Rectal smooth muscle tissue (tissue), 1 donor: ENCODE measurements around the gene MAP4K1.

Experiments
- H3K27ac ChIP-seq: one replicate; pipeline ENCODE4 v1.7.0; 2013; ENCODE audit warnings: low read depth, low read length, inconsistent platforms
- H3K27me3 ChIP-seq: one replicate; pipeline ENCODE4 v1.7.0; 2013; ENCODE audit warnings: low read length; ENCODE audit not compliant: control insufficient read depth, insufficient read depth
- H3K36me3 ChIP-seq: one replicate; pipeline ENCODE4 v1.7.0; 2013; ENCODE audit warnings: low read length; ENCODE audit not compliant: control insufficient read depth, insufficient read depth
- H3K4me1 ChIP-seq: one replicate; pipeline ENCODE4 v1.7.0; 2013; ENCODE audit warnings: low read length; ENCODE audit not compliant: control insufficient read depth, insufficient read depth
- H3K4me3 ChIP-seq: one replicate; pipeline ENCODE4 v1.7.0; 2013; ENCODE audit warnings: low read length
- H3K9ac ChIP-seq: one replicate; pipeline ENCODE4 v1.7.0; 2013; ENCODE audit warnings: low read length

The MAP4K1 gene

DNA sequence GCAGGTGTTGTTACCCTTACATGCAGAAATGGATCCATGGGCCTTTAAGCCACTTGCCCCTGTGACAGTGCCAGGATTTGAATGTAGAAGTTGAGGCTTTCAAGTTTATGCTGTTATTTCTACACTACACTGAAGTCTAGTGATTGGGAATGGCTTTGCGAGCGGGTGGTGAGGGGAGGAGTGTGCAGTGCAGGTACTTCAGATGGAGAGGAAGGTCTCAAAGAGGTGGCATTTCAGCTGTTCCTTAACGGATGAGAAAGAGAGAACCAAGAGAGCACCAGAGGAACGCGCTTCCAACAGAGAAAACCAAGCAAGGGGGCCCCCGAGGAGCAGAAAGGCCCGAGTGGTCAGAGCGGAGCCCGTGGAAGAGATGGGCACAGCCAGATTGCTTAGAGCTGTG lies 43.0 kb upstream of the MAP4K1 start:
- H3K36me3 ChIP-seq = no peaks in the 10 kb centered on the region
- H3K27ac ChIP-seq = peak overlapping the region; percentile 31
- H3K9ac ChIP-seq = no peak overlapping the region
- H3K4me3 ChIP-seq = no peak overlapping the region
- peaks cover 54% of the 10 kb centered on the region for H3K4me1 ChIP-seq
- no peaks in the 10 kb centered on the region for H3K27me3 ChIP-seq

DNA sequence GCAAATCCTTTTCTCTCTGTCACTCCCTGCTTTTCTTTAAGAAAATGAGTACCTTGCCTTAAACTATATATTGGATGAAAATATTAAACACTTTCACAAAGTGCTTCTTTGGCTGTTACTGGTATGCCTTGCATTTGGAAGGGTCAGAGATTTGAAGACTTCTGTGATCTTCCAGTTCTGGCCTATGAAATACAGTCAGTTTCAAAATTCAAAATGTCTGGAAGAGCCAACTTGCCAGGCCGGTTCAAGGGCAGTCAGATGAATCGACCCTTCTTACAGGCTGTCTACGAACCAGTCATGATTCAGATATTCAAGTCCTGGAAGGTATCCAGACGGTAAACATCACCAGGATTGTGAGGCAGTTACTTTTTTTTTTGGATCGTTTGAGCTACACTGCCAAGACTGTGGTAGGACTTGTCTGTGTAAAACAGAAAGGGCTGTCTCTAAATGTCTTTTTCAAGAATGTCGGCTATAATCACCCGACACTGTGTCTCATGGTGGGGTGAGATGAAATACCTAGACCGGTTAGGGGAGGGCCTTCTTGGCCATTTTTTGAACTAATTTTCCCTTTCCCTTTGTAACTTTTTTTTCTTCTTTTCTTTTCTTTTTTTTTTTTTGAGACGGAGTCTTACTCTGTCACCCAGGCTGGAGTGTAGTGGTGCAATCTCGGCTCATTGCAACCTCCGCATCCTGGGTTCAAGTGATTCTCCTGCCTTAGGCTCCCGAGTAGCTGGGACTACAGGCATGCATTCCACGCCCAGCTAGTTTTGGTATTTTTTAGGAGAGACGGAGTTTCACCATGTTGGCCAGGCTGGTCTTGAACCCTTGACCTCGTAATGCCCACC lies 40.9 kb upstream of the MAP4K1 start:
- Histone ChIP-seq H3K36me3 (no peaks in the 10 kb centered on the region), H3K4me1 (peaks cover 54% of the 10 kb centered on the region), H3K27ac (peak overlapping the region; percentile 79), H3K4me3 (peak overlapping the region; percentile 28), H3K9ac (no peak overlapping the region), H3K27me3 (no peaks in the 10 kb centered on the region)

DNA sequence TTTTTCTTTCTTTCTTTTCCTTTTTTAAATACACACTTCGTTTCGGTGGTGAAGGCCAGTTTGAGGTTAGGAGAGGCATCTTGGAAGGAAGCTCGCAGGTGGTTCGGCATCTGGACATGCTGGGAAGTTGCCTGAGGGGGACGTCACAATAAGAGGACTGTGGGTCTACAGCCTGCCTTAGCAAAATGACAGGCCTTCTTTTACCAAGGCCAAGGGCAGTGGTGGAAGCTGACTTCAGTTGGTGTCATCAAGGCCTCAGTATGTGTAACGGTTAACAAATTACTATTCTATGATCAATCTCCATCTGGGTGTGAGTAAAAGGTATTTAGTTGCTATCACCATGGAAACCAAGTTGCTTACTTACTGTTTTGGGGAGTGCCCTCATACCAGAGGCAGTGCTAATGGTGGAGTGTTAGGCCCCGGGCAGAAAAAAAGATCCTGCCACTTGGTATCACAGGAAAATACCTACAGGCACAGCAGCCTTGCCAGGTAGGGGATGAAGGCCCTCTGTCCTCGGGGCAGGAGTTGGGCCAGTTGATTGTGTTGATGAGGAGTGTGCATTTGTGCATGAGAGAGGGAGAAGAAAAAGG lies 40.0 kb upstream of the MAP4K1 start:
- Histone ChIP-seq H3K27ac (peak overlapping the region; percentile 79), H3K4me1 (peaks cover 57% of the 10 kb centered on the region), H3K36me3 (no peaks in the 10 kb centered on the region), H3K27me3 (no peaks in the 10 kb centered on the region), H3K4me3 (no peak overlapping the region), H3K9ac (no peak overlapping the region)

DNA sequence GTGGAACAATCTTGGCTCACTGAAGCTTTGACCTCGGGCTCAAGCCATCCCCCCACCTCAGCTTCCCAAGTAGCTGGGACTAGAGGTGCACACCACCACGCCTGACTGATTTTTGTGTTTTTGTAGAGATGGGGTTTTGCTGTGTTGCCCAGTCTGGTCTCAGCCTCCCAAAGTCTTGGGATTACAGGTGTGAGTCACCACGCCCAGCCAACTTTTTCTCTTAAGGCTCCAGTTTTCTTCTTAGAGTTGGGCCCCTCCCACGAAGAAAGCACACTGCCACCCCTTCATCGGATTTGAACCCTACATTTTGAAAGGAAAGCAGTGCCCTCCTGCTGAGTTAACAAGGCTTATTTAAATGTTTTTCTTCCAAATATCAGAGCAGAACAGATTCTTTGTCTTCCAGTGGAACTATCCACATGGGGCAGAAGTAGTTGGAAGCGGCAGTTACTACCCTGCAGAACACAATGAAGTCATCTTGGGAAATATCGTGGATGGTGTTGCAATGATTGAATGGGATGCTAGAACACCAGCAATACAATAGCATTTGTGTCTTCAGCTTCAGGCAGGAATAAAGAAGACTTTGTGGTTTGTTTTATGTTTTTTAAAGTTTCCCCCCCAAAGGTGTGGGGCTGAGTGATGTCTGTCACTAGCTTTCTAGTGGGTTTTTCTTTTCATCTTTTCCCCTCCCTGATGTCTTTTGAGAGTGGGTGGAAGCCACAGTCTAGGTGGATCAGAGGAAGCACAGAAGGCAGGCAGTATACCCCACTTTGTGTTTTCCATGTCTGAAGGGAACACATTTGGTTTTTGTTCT lies 38.6 kb upstream of the MAP4K1 start:
- H3K4me3 ChIP-seq = no peak overlapping the region
- peak overlapping the region; percentile 40 for H3K27ac ChIP-seq
- no peaks in the 10 kb centered on the region for H3K36me3 ChIP-seq
- no peaks in the 10 kb centered on the region for H3K27me3 ChIP-seq
- H3K4me1 ChIP-seq = peaks cover 58% of the 10 kb centered on the region
- no peak overlapping the region for H3K9ac ChIP-seq

DNA sequence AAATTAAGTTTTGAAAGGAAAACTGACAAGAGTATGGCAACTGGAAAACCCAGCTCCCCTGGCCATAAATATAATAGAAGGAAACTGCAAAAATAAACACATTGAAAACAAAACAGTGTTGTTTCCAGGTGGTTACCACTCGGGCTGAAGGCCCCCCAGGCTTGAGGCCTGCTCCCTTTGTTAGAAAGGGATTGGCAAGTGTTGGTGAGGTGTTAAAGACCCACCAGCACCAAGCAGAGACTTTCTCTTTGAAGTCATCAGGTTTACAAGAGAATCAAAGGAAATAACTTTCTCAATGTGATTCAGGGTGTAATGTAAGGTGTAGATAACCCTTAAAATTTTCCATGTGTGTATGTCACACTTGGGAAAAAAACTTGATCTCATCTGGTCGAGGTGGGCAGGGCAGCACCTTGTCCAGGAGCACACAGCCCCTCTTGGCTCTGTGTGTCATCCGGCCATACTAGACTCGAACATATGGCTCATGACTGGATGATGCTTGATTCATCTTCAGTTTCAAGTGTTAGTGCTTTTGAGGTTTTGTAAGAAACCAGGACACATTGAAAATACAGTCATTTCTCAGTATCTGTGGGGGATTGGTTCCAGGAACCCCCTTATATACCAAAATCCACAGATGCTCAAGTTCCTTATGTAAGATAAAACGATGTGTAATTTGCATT lies 37.5 kb upstream of the MAP4K1 start:
- Histone ChIP-seq H3K4me3 (peak overlapping the region; percentile 9), H3K27ac (peak overlapping the region; percentile 93), H3K9ac (no peak overlapping the region)

DNA sequence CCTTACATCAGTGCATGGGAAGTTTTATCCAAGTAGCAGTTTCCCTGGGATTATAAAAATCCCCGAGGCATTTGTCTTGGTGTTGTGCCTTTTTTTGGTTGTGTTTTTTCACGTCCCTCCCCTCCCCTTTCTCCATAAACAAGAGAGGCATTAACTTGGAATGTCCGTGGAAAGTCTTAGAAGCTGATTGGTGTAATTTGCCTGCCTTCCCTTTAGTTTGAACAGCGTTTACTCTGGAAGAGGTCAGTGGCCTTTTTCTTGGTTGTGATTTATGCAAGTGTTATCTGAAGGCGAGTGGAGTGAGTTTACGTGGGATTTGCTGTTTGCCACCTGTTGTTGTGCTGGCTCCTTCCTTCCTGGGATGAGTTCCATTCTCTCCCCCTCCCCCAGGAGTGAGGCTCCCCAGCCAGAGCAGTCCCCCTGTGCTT lies 36.9 kb upstream of the MAP4K1 start:
- peak overlapping the region; percentile 4 for H3K4me3 ChIP-seq

More for the DNA sequence above, 37.5 kb upstream of the MAP4K1 start:
- Histone ChIP-seq H3K36me3 (no peaks in the 10 kb centered on the region), H3K27me3 (no peaks in the 10 kb centered on the region), H3K4me1 (peaks cover 67% of the 10 kb centered on the region)

DNA sequence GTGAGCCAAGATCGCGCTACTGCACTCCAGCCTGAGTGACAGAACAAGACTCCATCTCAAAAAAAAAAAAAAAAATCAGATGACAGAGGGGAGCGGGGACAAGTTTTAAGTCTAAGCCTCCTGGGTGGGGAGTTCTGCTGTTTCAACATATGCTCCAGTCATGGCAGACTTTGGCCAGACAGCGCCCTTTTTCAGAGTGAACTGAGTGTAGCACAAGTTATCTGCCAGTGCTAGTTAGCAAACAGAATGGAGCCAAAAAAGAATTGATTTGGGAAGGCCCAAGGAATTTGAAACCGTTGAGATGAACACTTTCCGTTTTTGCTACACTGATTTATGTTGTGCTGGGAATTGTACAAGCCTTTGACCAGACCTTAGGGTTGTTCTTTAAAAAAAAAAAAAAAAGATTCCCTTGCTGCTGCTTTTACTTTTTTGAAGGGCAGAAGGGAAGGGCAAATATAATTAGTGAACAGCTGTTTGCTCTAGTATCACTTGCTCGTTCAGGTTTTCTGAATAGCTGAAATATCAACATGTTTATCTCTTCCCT lies 35.3 kb upstream of the MAP4K1 start:
- Histone ChIP-seq H3K27ac (peak overlapping the region; percentile 93), H3K27me3 (no peaks in the 10 kb centered on the region), H3K4me3 (no peak overlapping the region), H3K36me3 (no peaks in the 10 kb centered on the region), H3K9ac (no peak overlapping the region), H3K4me1 (peaks cover 54% of the 10 kb centered on the region)

More for the DNA sequence above, 36.9 kb upstream of the MAP4K1 start:
- Histone ChIP-seq H3K27me3 (no peaks in the 10 kb centered on the region), H3K4me1 (peaks cover 68% of the 10 kb centered on the region), H3K36me3 (no peaks in the 10 kb centered on the region), H3K9ac (no peak overlapping the region), H3K27ac (peak overlapping the region; percentile 93)

DNA sequence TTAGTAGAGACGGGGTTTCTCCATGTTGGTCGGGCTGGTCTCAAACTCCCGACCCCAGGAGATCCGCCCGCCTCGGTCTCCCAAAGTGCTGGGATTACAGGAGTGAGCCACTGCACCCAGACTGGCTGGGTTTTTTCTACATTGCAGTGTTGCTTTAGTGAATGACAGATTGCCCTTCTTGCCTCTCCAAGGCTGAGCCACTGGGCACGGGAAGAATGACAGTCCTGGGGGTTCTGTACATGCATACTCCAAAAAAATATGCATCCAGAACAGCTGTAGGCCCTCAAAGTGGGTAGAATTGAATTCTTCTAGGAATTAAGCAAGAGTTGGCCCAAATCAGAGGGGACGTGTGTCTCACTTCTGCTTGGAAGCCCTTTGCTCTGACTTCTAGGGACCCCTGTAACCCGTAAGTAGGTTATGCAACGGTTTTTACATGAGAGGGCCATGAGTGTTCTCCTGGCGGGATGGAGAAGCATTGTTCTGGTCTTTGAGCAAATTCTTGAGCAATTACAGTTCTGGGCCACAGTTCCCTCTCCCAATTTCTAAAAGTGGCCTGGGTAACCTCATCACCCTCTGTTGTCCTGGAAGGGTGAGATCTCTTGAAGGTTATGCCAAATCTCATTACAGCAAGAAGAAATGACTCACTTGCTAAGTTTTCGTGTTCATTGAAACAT lies 33.3 kb upstream of the MAP4K1 start:
- H3K27ac ChIP-seq = peak overlapping the region; percentile 93
- no peaks in the 10 kb centered on the region for H3K27me3 ChIP-seq
- no peaks in the 10 kb centered on the region for H3K36me3 ChIP-seq
- H3K9ac ChIP-seq = no peak overlapping the region
- peak overlapping the region; percentile 75 for H3K4me3 ChIP-seq
- peaks cover 46% of the 10 kb centered on the region for H3K4me1 ChIP-seq

DNA sequence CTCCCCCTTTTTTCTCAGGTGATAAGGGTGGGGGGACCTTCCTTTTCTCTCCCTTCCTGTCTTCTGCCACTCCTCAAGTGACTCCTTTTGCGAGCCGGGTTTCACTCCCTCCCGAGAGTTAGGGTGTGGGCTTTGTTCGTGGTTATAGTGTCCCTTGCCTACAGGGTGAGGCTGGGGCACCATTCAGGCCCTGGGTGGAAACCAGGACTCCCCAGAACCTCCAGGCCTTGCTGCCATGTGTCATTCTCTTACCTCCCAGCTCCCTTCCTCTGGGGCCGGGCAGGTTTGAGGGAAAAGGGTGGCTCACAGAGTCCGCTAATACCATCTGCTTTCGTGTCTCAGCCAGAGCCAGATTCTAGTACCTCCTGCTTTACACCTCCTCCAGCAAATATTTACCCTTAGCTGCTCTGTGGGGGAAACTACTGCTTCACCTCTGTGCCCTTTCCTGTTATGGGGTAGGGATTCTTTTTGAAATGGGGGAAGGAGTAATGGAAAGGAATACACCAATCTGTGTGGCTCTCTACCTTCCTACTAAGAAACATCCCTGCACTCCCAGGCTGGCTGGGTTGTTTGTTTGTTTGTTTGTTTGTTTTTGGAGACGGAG lies 32.5 kb upstream of the MAP4K1 start:
- Histone ChIP-seq H3K27me3 (no peaks in the 10 kb centered on the region), H3K36me3 (no peaks in the 10 kb centered on the region), H3K9ac (peak overlapping the region; percentile 6), H3K27ac (peak overlapping the region; percentile 93), H3K4me1 (peaks cover 43% of the 10 kb centered on the region), H3K4me3 (peak overlapping the region; percentile 75)

DNA sequence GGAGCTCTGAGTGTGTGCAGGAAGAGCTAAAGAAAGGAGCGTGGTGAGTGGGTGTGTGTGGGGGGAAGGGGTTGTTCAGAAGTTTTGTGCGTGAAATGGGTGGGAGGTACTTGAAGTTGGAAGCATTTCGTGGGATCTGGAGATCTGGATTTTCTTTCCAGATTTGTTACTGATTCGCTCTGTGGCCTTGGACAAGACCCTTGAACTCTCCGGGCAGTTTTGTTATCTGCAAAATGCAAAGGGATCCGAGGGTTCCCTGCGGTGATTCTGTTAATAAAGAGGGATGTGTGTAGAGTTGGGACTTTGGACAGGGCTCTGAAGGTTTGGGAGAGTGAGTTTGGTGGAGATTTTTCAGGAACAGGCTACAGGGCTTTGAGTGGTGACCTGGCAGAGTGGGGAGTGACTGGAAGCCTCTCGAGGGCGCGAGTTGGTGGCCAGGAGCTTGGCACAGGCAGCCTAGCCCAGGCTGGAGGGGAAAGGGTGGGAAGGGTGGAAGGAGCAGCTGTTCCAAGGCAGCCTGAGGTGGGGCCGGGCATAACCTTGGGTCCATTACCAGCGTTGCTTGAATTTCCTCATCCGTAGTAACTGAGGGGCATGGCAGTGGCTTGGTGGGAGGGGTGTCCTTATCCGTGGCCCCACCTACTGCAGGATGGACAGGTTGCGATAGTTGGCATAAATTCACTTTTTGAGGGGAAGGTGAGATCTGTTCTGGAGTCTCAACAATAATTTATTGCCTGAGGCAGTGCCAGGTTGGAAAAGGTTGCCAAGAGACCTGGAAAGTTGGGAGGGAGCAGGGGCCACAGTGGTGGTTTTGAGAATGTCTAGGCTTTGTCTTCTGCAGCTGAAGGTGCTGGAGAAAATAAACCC lies 31.8 kb upstream of the MAP4K1 start:
- peak overlapping the region; percentile 75 for H3K4me3 ChIP-seq
- H3K27ac ChIP-seq = peak overlapping the region; percentile 93
- H3K36me3 ChIP-seq = no peaks in the 10 kb centered on the region
- no peaks in the 10 kb centered on the region for H3K27me3 ChIP-seq
- H3K9ac ChIP-seq = peak overlapping the region; percentile 82
- peaks cover 36% of the 10 kb centered on the region for H3K4me1 ChIP-seq
